Endothelial cell of umbilical vein (primary cell): Measurements from ENCODE around the gene METTL9. TPM values are rescaled to one million over a fixed set of nuclear protein-coding genes. Genes with fewer than 3 reads are reported as not detected.

ENCODE experiments used
- BruUV-seq: library from RNA; stranded (reverse); fragments of 400-500 nt; replicated peaks from 2 replicates; lab custom pipeline; 2021; lab: Mats Ljungman, UMichigan
- CTCF ChIA-PET: fragments of 300-600, 350-600 bp; sonication (Branson Sonifier 250); formaldehyde crosslinking; loops from one replicate; lab custom pipeline; 2021; ENCODE audit warnings: antibody characterized with exemption, inconsistent platforms; lab: Charles Lee
- POLR2A ChIA-PET: fragments of 300-600, 350-600 bp; sonication (Branson Sonifier 250); formaldehyde crosslinking; loops from one replicate; lab custom pipeline; 2021; ENCODE audit warnings: antibody characterized with exemption, inconsistent platforms; lab: Charles Lee
- DNase-seq: peaks from one replicate; pipeline ENCODE4 v3.0.0-alpha.2; 2011; ENCODE audit warnings: low read depth, low spot score
- FAIRE-seq: peaks from 2 replicates; lab custom pipeline; 2011; peaks lifted over from hg19 to GRCh38; lab: Jason Lieb, UNC
- H2AFZ ChIP-seq: 2 replicates; pipeline ENCODE4 v1.6.0; 2012; ENCODE audit warnings: low read depth, low read length, control low read depth, inconsistent platforms
- H3K27ac ChIP-seq: 2 replicates; pipeline ENCODE4 v1.5.1; 2011; ENCODE audit warnings: low read depth, mild to moderate bottlenecking, control low read depth, low read length, moderate library complexity; ENCODE audit not compliant: insufficient read depth
- H3K27me3 ChIP-seq, 2 experiments: 2 replicates each; pipeline versions ENCODE4 v1.6.0 to v1.6.1; 2011; ENCODE audit warnings: low read length in 2 of 2, mixed read lengths in 1 of 2; ENCODE audit not compliant: control insufficient read depth in 2 of 2, insufficient read depth in 2 of 2
- H3K36me3 ChIP-seq, 2 experiments: 2 replicates in 1 of 2; 3 replicates in 1 of 2; pipeline ENCODE4 v1.5.1; 2011; ENCODE audit warnings: low read length in 2 of 2, mild to moderate bottlenecking in 1 of 2, moderate library complexity in 1 of 2; ENCODE audit not compliant: control insufficient read depth in 2 of 2, insufficient read depth in 2 of 2; ENCODE audit errors: extremely low read depth in 1 of 2
- H3K4me1 ChIP-seq: 3 replicates; pipeline ENCODE4 v1.5.1; 2011; ENCODE audit warnings: mild to moderate bottlenecking, low read length; ENCODE audit not compliant: control insufficient read depth, insufficient read depth; ENCODE audit errors: extremely low read depth
- H3K4me2 ChIP-seq: 2 replicates; pipeline ENCODE4 v1.6.1; 2011; ENCODE audit warnings: low read length, control low read depth, mixed read lengths; ENCODE audit not compliant: insufficient read depth
- H3K4me3 ChIP-seq, 3 experiments: fragments of 200-600 bp in 1 of 3; sonication (generic), shearing (Covaris generic) in 1 of 3; replicated peaks in 1 of 3; 2 replicates each; pipeline ENCODE4 v1.5.1; 2011 to 2016; ENCODE audit warnings: control low read depth in 3 of 3, low read length in 3 of 3, mild to moderate bottlenecking in 2 of 3, inconsistent platforms in 1 of 3, low read depth in 1 of 3, moderate library complexity in 1 of 3; ENCODE audit not compliant: insufficient read depth in 1 of 3
- H3K79me2 ChIP-seq: 2 replicates; pipeline ENCODE4 v1.6.0; 2012; ENCODE audit warnings: low read length, inconsistent platforms; ENCODE audit not compliant: control insufficient read depth, insufficient read depth
- H3K9ac ChIP-seq: replicated peaks from 2 replicates; pipeline ENCODE3; 2011; ENCODE audit warnings: low read length, control low read depth; ENCODE audit not compliant: insufficient read depth; ENCODE audit errors: extremely low read depth
- H3K9me1 ChIP-seq: replicated peaks from 3 replicates; pipeline ENCODE4 v1.6.0; 2011; ENCODE audit warnings: mild to moderate bottlenecking, low read length; ENCODE audit not compliant: control insufficient read depth, insufficient read depth; ENCODE audit errors: extremely low read depth
- H3K9me3 ChIP-seq: replicated peaks from 2 replicates; pipeline ENCODE4 v1.5.1; 2012; ENCODE audit warnings: low read length, inconsistent platforms; ENCODE audit not compliant: control insufficient read depth, insufficient read depth
- H4K20me1 ChIP-seq: replicated peaks from 2 replicates; pipeline ENCODE3; 2011; ENCODE audit warnings: mild to moderate bottlenecking, low read length; ENCODE audit not compliant: control insufficient read depth, insufficient read depth; ENCODE audit errors: extremely low read depth
- CTCF ChIP-seq, 2 donors: IDR thresholded peaks; 1 replicate in 1 of 2; 2 replicates in 1 of 2; pipeline ENCODE4 v1.5.1; 2011; ENCODE audit warnings: low read length in 2 of 2, mild to moderate bottlenecking in 2 of 2, moderate library complexity in 2 of 2, control low read depth in 1 of 2, inconsistent platforms in 1 of 2, low read depth in 1 of 2; ENCODE audit not compliant: insufficient read depth in 1 of 2; ENCODE audit errors: extremely low read depth in 1 of 2
- EZH2 ChIP-seq: IDR thresholded peaks from 2 replicates; pipeline ENCODE4 v1.6.1; 2012; ENCODE audit warnings: borderline replicate concordance, low read depth, mild to moderate bottlenecking, moderate library complexity, low read length, inconsistent platforms; ENCODE audit not compliant: severe bottlenecking
- FOS ChIP-seq: IDR thresholded peaks from 2 replicates; pipeline ENCODE4 v1.6.1; 2011; ENCODE audit warnings: mild to moderate bottlenecking, low read length, moderate library complexity, borderline replicate concordance; ENCODE audit not compliant: insufficient read depth
- GATA2 ChIP-seq: IDR thresholded peaks from 2 replicates; pipeline ENCODE4 v1.7.0; 2011; ENCODE audit warnings: low read depth, mild to moderate bottlenecking, moderate library complexity, mixed read lengths, low read length; ENCODE audit not compliant: insufficient read length, insufficient read depth
- JUN ChIP-seq: IDR thresholded peaks from 2 replicates; pipeline ENCODE4 v1.6.1; 2011; ENCODE audit warnings: borderline replicate concordance, low read depth; ENCODE audit not compliant: insufficient read length, insufficient read depth
- MAX ChIP-seq: IDR thresholded peaks from 2 replicates; pipeline ENCODE4 v1.6.1; 2011; ENCODE audit not compliant: insufficient read depth, insufficient read length
- MYC ChIP-seq: IDR thresholded peaks from one replicate; pipeline ENCODE4 v1.6.1; 2011; ENCODE audit warnings: mild to moderate bottlenecking, low read depth, low read length
- POLR2A ChIP-seq: IDR thresholded peaks from 2 replicates; pipeline ENCODE4 v1.6.1; 2012; ENCODE audit warnings: low read depth, mild to moderate bottlenecking, control low read depth, low read length
- POLR2AphosphoS5 ChIP-seq: IDR thresholded peaks from 2 replicates; pipeline ENCODE4 v1.6.1; 2012; ENCODE audit warnings: low read depth, mild to moderate bottlenecking, control low read depth, low read length, moderate library complexity; ENCODE audit not compliant: insufficient read depth
- dilution Hi-C: fragments of 300-500 bp; cut with MboI; formaldehyde crosslinking; loops from one replicate; pipeline ENCODE4 v1.15.0; 2019; ENCODE audit warnings: low sequenced_read_pairs; ENCODE audit not compliant: extremely low pct_ligation_motif_present
- intact Hi-C: fragments of 100-400 bp; cut with micrococcal nuclease; formaldehyde crosslinking; loops from one replicate; pipeline ENCODE4 v1.10.0; 2022
- polyA plus RNA-seq, 4 experiments: library from polyadenylated mRNA; depleted of rRNA in 3 of 4; stranded (reverse) in 3 of 4; unstranded in 1 of 4; fragments of >200 nt; gene quantifications; 2 replicates each; pipeline versions ENCODE4 v1.2.1 to v1.2.3, GENCODE V29; 2011 to 2012; ENCODE audit warnings: missing spikeins in 1 of 4
- total RNA-seq: library from RNA; stranded (reverse); gene quantifications from 2 replicates; pipeline ENCODE4 v1.2.3, GENCODE V29; 2021

METTL9 gene
- total and polyA plus RNA-seq, 2 donors (not counting 3 experiments of a cell fraction or from before 2014, with no cell fraction given): 53.8 to 121 TPM

- Histone ChIP-seq H3K79me2 (peaks cover 9% of the 10 kb centered on the region), H3K27me3 (no peaks in the 10 kb centered on the region), H3K9me1 (no peaks in the 10 kb centered on the region), H3K9me3 (no peaks in the 10 kb centered on the region), H3K4me1 (peaks cover 9% of the 10 kb centered on the region), H3K9ac (no peak overlapping the region), H4K20me1 (peaks cover 3% of the 10 kb centered on the region), H3K4me2 (peak overlapping the region; percentile 52), H3K4me3 (no peak overlapping the region), H3K27ac (no peak overlapping the region), H2AFZ (no peak overlapping the region), H3K36me3 (no peaks in the 10 kb centered on the region)
- TF ChIP-seq MYC: no peak
- no peak for TF ChIP-seq EZH2
- TF ChIP-seq POLR2A: no peak
- TF ChIP-seq POLR2AphosphoS5: no peak
- peak; percentile 13 for TF ChIP-seq GATA2
- no peak for TF ChIP-seq MAX
- TF ChIP-seq FOS: peak; percentile 60
- no peak for TF ChIP-seq CTCF (IDR thresholded peaks at IDR 0.05; ENCODE audit: extremely low read depth in 1 of 2, insufficient read depth in 1 of 2, low read depth in 1 of 2, low read length in 2 of 2)
- TF ChIP-seq JUN: peak; percentile 4
- no TSS peak for BruUV-seq
- dilution Hi-C loops: no loop called here
- ChIA-PET POLR2A (no interaction called here), CTCF (interaction anchor here (0.7 to 5.0 kb wide), 6 partner anchors 12 to 55 kb away, joined by 3 to 72 read pairs (median 5); no protein-coding TSS in a partner anchor)
- FAIRE-seq (peak; percentile 69), DNase-seq (no peak)
- intact Hi-C loops: no loop called here
These were observed 39.2 kb downstream of the METTL9 start for GRCh38 chr16:21638573-21638975.
